AG09319 (cell line): ENCODE measurements around the gene SPRED3.
"Not testable (repeated sequence)": the region's sequence is repeated elsewhere in the genome, so short reads cannot be mapped to it uniquely, and the experiment has no call there.

ENCODE experiments used
- DNase-seq: peaks from one replicate; pipeline ENCODE4 v3.0.0-alpha.2; 2010; ENCODE audit warnings: low read depth; ENCODE audit errors: extremely low read depth
- TF ChIP-seq, protein P1 (sequence below): IDR thresholded peaks from 2 replicates; pipeline ENCODE4 v1.5.1; 2011; ENCODE audit warnings: low read depth, mild to moderate bottlenecking, inconsistent platforms, low read length, moderate library complexity

SPRED3 gene

DNA sequence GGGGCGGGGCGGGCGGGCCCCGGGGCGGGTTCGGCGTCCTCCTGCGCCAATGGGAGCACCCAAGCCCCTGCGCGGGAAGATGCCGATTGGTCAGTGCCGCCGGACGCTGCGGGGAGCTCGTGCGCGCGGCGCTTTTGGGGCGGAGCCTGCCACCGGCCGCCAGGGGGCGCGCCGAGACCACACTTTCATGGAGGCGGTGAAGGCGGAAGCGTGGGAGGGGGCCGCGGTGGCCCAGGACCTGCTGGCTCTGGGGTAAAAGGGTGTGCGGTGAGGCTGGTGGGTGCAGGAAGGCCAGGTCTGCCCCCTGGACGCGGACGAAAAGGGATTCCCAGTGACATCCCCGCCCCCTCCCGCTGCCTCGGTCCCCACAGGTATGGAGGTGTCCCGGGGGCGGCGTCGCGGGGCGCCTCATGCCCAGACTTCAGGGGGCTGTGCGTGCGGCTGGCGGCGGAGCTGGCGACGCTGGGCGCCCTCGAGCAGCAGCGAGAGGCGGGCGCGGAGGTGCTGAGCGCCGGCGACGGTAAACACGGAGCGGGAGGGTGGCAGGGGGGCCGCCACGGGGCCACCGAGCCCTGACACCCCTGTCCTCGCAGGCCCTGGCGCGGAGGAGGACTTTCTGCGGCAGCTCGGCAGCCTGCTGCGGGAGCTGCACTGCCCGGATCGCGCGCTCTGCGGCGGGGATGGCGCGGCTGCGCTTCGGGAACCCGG lies 14.6 kb downstream of the SPRED3 start, which contains the start of gene FAM98C:
Gene FAM98C, plus strand, starts transcription at position 127 of the 708 bp plus-strand sequence. Its CDS starts 61 bp downstream, at position 188.
- TF ChIP-seq, protein P1, sequence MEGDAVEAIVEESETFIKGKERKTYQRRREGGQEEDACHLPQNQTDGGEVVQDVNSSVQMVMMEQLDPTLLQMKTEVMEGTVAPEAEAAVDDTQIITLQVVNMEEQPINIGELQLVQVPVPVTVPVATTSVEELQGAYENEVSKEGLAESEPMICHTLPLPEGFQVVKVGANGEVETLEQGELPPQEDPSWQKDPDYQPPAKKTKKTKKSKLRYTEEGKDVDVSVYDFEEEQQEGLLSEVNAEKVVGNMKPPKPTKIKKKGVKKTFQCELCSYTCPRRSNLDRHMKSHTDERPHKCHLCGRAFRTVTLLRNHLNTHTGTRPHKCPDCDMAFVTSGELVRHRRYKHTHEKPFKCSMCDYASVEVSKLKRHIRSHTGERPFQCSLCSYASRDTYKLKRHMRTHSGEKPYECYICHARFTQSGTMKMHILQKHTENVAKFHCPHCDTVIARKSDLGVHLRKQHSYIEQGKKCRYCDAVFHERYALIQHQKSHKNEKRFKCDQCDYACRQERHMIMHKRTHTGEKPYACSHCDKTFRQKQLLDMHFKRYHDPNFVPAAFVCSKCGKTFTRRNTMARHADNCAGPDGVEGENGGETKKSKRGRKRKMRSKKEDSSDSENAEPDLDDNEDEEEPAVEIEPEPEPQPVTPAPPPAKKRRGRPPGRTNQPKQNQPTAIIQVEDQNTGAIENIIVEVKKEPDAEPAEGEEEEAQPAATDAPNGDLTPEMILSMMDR: peak; percentile 66
- DNase-seq: peak; percentile 90

DNA sequence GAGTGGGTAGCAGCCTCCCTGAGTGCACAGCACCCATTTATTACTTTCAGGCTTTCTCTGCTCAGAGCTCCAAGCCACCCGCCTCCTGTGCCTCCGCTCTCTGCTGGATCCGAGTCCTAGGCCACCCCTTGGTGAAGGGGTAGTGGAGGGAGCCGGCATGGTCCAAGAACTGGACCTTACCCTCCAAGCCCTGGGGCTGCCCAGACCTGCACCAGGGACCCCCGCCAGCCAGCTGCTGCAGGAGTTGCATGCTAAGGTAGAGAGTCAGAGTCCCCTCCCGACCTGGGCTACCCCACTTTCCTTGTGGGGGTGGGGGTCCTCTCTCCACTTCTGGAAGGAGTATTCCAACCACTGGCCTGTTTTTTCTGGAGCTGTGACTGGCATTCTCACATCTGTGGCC lies 16.4 kb downstream of the SPRED3 start:
- TF ChIP-seq, protein P1: no peak
- DNase-seq: no peak

DNA sequence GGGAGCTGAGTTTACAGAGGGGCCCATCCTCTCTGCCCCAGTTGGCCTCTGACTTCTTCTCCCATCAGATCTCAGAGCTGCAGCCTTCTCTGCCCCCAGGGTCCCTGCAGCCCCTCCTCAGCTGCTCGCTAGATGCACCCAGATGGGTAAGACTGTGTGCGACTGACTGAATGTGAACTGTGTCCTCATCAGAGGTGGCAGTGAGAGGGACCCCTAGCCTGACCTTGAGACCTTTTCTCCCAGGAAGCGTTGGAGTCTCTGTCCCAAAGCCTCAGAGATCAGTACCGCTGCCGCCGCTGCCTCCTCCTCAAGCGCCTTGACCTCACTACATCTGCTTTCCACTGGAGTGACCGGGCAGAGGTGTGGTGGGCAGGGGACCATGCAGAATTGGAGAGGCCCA lies 16.8 kb downstream of the SPRED3 start:
- DNase-seq: no peak
- TF ChIP-seq, protein P1: no peak

DNA sequence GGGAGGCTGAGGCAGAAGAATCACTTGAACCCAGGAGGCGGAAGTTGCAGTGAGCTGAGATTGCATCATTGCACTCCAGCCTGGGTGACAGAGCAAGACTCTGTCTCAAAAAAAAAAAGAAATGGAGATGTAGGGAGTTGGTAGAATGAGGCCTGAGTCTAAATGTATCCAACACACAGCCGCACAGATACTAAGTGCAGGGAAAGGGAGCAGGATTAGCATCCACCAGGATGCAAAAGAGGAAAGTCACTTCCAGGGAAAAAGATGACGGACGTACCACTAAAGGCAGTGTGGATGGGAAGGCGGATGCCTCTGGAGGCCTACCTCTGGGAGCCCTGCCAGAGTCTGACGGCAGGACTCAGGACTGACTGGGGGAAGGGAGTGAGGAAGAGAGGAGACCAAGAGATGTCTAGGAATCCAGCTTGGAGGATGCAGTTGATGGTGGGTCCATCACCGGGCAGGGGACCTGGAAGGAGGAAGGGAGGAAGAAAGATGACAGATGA lies 21.2 kb downstream of the SPRED3 start:
- TF ChIP-seq, protein P1: no peak
- no peak for DNase-seq

DNA sequence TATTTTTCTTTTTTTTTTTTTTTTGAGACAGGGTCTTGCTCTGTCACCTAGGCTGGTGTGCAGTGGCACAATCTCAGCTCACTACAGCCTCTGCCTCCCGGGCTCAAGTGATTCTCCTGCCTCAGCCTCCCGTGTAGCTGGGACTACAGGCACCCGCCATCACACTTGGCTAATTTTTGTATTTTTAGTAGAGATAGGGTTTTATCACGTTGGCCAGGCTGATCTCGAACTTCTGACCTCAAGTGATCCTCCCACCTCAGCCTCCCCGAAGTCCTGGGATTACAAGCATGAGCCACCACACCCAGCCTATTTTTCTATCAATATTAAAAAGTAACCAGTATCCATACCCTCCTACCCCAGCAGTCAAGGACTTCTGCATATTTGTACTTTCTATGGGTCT lies 21.9 kb downstream of the SPRED3 start:
- DNase-seq: not testable (repeated sequence)

DNA sequence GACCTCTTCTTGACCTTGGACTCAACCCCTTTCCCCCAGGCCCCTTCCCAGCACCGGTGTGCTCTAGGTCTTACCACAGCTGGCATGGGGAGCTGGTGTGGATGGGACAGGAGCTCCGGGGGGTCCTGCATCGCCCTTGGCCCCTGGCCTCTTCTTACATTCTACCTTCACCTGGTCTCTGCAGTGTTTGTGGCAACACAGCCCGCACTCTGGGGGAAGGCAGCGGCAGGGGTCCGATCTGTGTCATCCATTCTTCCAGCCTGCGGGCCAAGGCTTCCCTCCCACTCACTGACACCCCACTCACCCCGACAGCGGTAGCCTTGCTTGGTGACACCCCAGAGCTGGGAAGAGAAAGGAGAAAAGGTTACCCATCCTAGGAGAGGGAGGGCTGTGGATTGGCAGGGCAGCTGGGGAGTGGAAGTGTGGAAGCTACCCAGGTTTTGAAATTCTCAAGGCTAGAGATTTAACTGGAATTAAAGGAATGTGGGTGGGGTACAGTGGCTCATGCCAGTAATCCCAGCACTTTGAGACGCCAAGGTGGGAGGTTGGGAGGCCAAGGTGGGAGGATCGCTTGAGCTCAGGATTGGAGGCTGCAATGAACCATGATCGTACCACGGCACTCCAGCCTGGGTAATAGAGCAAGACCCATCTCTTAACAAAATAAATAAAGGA lies 22.7 kb downstream of the SPRED3 start:
- TF ChIP-seq, protein P1: no peak
- no peak for DNase-seq

DNA sequence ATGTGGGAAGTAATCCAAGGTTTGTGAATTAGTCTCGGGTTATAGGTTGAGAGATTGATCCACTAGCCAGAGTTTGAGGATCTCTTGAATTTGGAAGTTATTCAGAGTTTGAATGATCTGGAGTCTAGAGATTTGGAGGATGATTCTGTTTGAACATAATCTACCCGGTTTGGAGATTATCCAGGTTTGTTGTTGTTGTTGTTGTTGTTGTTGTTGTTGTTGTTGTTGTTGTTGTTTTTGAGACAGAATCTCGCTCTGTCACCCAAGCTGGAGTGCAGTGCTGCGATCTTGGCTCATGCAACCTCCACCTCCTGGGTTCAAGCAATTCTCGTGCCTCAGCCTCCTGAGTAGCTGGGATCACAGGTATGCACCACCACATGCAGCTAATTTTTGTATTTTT lies 23.4 kb downstream of the SPRED3 start:
- not testable (repeated sequence) for DNase-seq

DNA sequence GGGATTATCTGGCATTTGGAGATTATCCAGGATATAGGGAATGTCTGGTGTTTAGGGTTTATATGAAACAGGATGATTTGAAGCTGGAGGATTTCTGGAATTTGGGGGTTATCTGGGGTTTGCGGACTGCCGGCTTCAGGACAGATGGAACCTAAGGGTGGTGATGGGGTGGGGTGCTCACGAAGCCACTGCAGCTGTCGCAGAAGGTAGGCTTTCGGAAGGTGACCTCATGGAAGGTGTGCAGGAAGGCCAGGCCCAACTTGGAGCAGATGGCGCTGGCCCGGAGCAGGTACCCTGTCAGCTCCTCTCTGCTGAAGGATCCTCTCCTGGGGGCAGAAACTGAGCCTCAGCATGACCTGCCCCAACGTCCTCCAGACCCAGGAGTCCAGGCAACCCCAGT lies 24.0 kb downstream of the SPRED3 start:
- TF ChIP-seq, protein P1: no peak

More for the DNA sequence above, 24.0 kb downstream of the SPRED3 start:
- DNase-seq: no peak
